Measurements from ENCODE around the gene LDHB. TPM values are rescaled to one million over a fixed set of nuclear protein-coding genes. Genes with fewer than 3 reads are reported as not detected.

LDHB gene
- total RNA-seq, 1 experiment from 2014 or later, result 1,752 TPM

DNA sequence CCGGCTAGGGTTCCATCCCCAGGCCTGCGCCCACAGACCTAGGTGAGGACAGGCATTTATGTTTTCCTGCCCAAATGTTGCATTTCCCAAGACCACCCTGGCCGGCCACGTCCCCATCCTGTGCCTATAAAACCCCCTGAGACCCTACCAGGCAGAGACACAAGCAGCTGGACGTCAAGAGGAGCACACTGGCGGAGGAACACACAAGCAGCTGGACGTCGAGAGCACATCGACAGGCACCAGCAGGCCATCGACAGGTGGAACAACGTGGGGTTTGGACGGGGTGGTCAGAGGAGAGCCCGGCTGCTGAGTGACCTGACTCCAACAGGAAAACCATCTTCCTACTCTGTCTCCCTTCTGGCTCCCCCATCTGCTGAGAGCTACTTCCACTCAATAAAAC lies 19.6 kb upstream of the LDHB start:
- Histone ChIP-seq H3K36me3 (ENCODE audit: control insufficient read depth, insufficient read depth, low read length) (no peaks in the 10 kb centered on the region; the same call in 1 of the 2 replicates), H3K27me3 (replicated peaks; ENCODE audit: control insufficient read depth, insufficient read depth, low read length) (no peaks in the 10 kb centered on the region), H3K4me1 (peaks cover 5% of the 10 kb centered on the region), H3K9me3 (no peaks in the 10 kb centered on the region), H3K4me3 (ENCODE audit: low read depth, low read length) (no peak overlapping the region)
- intact Hi-C loops (cut with micrococcal nuclease; ENCODE audit: unreplicated experiment), result no loop called here
- no peaks in the 10 kb centered on the region for H3K27me3 Mint-ChIP-seq (ENCODE audit: insufficient read depth, unreplicated experiment)
- TF ChIP-seq CTCF (IDR thresholded peaks at IDR 0.05; ENCODE audit: insufficient read depth in 1 of 2, low read depth in 1 of 2, low read length in 1 of 2, severe bottlenecking in 1 of 2, unreplicated experiment in 1 of 2), result no peak
- ChIA-PET CTCF (interaction anchor here (0.6 kb wide), 1 partner anchor 358 kb away, joined by 6 read pairs; no protein-coding TSS in a partner anchor), POLR2A (no interaction called here)
- H3K4me3 Mint-ChIP-seq (ENCODE audit: unreplicated experiment), result no peak overlapping the region
- no TSS peak for BruUV-seq (replicated peaks)
- DNase-seq, result no peak
- no peaks in the 10 kb centered on the region for H3K36me3 Mint-ChIP-seq (ENCODE audit: insufficient read depth, unreplicated experiment)
- no peak overlapping the region for H3K27ac Mint-ChIP-seq (ENCODE audit: unreplicated experiment)
- H3K4me1 Mint-ChIP-seq (ENCODE audit: low read depth, unreplicated experiment), result peaks cover 23% of the 10 kb centered on the region
- H3K9me3 Mint-ChIP-seq (ENCODE audit: unreplicated experiment), result no peaks in the 10 kb centered on the region

GRCh38 chr12:21676776-21677175 lies 19.1 kb upstream of the LDHB start:
- no peaks in the 10 kb centered on the region for H3K9me3 ChIP-seq
- ChIA-PET CTCF (interaction anchor here (0.6 kb wide), 1 partner anchor 358 kb away, joined by 6 read pairs; no protein-coding TSS in a partner anchor), POLR2A (no interaction called here)
- H3K27me3 ChIP-seq (replicated peaks; ENCODE audit: control insufficient read depth, insufficient read depth, low read length), result no peaks in the 10 kb centered on the region
- no peak for TF ChIP-seq CTCF (IDR thresholded peaks at IDR 0.05; ENCODE audit: insufficient read depth in 1 of 2, low read depth in 1 of 2, low read length in 1 of 2, severe bottlenecking in 1 of 2, unreplicated experiment in 1 of 2)
- intact Hi-C loops (cut with micrococcal nuclease; ENCODE audit: unreplicated experiment), result no loop called here
- DNase-seq, result no peak
- no peak overlapping the region for H3K4me3 Mint-ChIP-seq (ENCODE audit: unreplicated experiment)
- H3K9me3 Mint-ChIP-seq (ENCODE audit: unreplicated experiment), result no peaks in the 10 kb centered on the region
- BruUV-seq (replicated peaks), result no TSS peak
- no peaks in the 10 kb centered on the region for H3K27me3 Mint-ChIP-seq (ENCODE audit: insufficient read depth, unreplicated experiment)
- H3K4me1 ChIP-seq, result peaks cover 9% of the 10 kb centered on the region
- H3K36me3 ChIP-seq (ENCODE audit: control insufficient read depth, insufficient read depth, low read length), result no peaks in the 10 kb centered on the region; the same call in 1 of the 2 replicates
- no peaks in the 10 kb centered on the region for H3K36me3 Mint-ChIP-seq (ENCODE audit: insufficient read depth, unreplicated experiment)
- peaks cover 28% of the 10 kb centered on the region for H3K4me1 Mint-ChIP-seq (ENCODE audit: low read depth, unreplicated experiment)
- H3K27ac Mint-ChIP-seq (ENCODE audit: unreplicated experiment), result no peak overlapping the region
- no peak overlapping the region for H3K4me3 ChIP-seq (ENCODE audit: low read depth, low read length)

GRCh38 chr12:21675641-21676040 lies 18.0 kb upstream of the LDHB start:
- Histone ChIP-seq H3K9me3 (no peaks in the 10 kb centered on the region), H3K27me3 (replicated peaks; ENCODE audit: control insufficient read depth, insufficient read depth, low read length) (no peaks in the 10 kb centered on the region), H3K4me3 (ENCODE audit: low read depth, low read length) (no peak overlapping the region), H3K36me3 (ENCODE audit: control insufficient read depth, insufficient read depth, low read length) (no peaks in the 10 kb centered on the region; the same call in 1 of the 2 replicates), H3K4me1 (peaks cover 9% of the 10 kb centered on the region)
- H3K27me3 Mint-ChIP-seq (ENCODE audit: insufficient read depth, unreplicated experiment), result no peaks in the 10 kb centered on the region
- H3K36me3 Mint-ChIP-seq (ENCODE audit: insufficient read depth, unreplicated experiment), result no peaks in the 10 kb centered on the region
- DNase-seq, result no peak
- no peak overlapping the region for H3K4me3 Mint-ChIP-seq (ENCODE audit: unreplicated experiment)
- no peaks in the 10 kb centered on the region for H3K9me3 Mint-ChIP-seq (ENCODE audit: unreplicated experiment)
- no TSS peak for BruUV-seq (replicated peaks)
- peaks cover 29% of the 10 kb centered on the region for H3K4me1 Mint-ChIP-seq (ENCODE audit: low read depth, unreplicated experiment)
- no peak for TF ChIP-seq CTCF (IDR thresholded peaks at IDR 0.05; ENCODE audit: insufficient read depth in 1 of 2, low read depth in 1 of 2, low read length in 1 of 2, severe bottlenecking in 1 of 2, unreplicated experiment in 1 of 2)
- no peak overlapping the region for H3K27ac Mint-ChIP-seq (ENCODE audit: unreplicated experiment)
- intact Hi-C loops (cut with micrococcal nuclease; ENCODE audit: unreplicated experiment), result no loop called here
- ChIA-PET POLR2A (no interaction called here), CTCF (no interaction called here)

All from Caco-2 (cell line).